HG02970 (cell line): ENCODE measurements around the gene CHST5.
"Not testable (repeated sequence)": the region's sequence is repeated elsewhere in the genome, so short reads cannot be mapped to it uniquely, and the experiment has no call there.

Source experiments
- ATAC-seq: cut with Tn5 transposase; IDR thresholded peaks from one replicate; pipeline ENCODE4 v1.9.1; 2021; ENCODE audit warnings: mild to moderate bottlenecking, moderate library complexity, moderate number of reproducible peaks; ENCODE audit not compliant: unreplicated experiment, low FRiP score

Gene CHST5

GRCh38 chr16:75552951-75553350 is 17.0 kb upstream of the CHST5 start:
- no peak for ATAC-seq

- no peak for ATAC-seq
Measured at GRCh38 chr16:75550211-75550662, 14.3 kb upstream of the CHST5 start.

GRCh38 chr16:75548456-75548855 is 12.5 kb upstream of the CHST5 start:
- not testable (repeated sequence) for ATAC-seq

GRCh38 chr16:75546293-75546692 is 10.4 kb upstream of the CHST5 start:
- no peak for ATAC-seq

GRCh38 chr16:75545879-75546278 is 10.0 kb upstream of the CHST5 start:
- not testable (repeated sequence) for ATAC-seq

GRCh38 chr16:75542462-75542861 is 6.6 kb upstream of the CHST5 start:
- not testable (repeated sequence) for ATAC-seq

GRCh38 chr16:75541236-75541635 is 5.3 kb upstream of the CHST5 start:
- ATAC-seq, result no peak

- ATAC-seq, result not testable (repeated sequence)
Measured at GRCh38 chr16:75538882-75539565, 3.1 kb upstream of the CHST5 start.

- ATAC-seq, result no peak
Measured at GRCh38 chr16:75537776-75538175, 1.9 kb upstream of the CHST5 start.

GRCh38 chr16:75535211-75535843 is 581 bp downstream of the CHST5 start:
- ATAC-seq, result no peak

- no peak for ATAC-seq
Measured at GRCh38 chr16:75534560-75535205, 1.2 kb downstream of the CHST5 start.

- no peak for ATAC-seq
Measured at GRCh38 chr16:75532791-75533190, 3.1 kb downstream of the CHST5 start.

- ATAC-seq, result no peak
Measured at GRCh38 chr16:75532142-75532765, 3.7 kb downstream of the CHST5 start.

GRCh38 chr16:75529959-75530358 is 5.9 kb downstream of the CHST5 start:
- ATAC-seq, result no peak

GRCh38 chr16:75529056-75529905 is 6.6 kb downstream of the CHST5 start:
- no peak for ATAC-seq

- no peak for ATAC-seq
Measured at GRCh38 chr16:75527825-75528299, 8.0 kb downstream of the CHST5 start.

GRCh38 chr16:75526032-75526790 is 9.7 kb downstream of the CHST5 start:
- no peak for ATAC-seq

- ATAC-seq, result no peak
Measured at GRCh38 chr16:75519175-75519574, 16.7 kb downstream of the CHST5 start.

- peak; percentile 10 for ATAC-seq
Measured at GRCh38 chr16:75516189-75516966, 19.5 kb downstream of the CHST5 start.
